GM21528 (cell line): ENCODE results near the gene ZFP2.
"Not testable (repeated sequence)": the region's sequence is repeated elsewhere in the genome, so short reads cannot be mapped to it uniquely, and the experiment has no call there.

ENCODE experiments used
- ATAC-seq: cut with Tn5 transposase; IDR thresholded peaks from one replicate; pipeline ENCODE4 v1.9.1; 2021; ENCODE audit warnings: mild to moderate bottlenecking, moderate library complexity; ENCODE audit not compliant: unreplicated experiment, low FRiP score

ZFP2 gene

DNA sequence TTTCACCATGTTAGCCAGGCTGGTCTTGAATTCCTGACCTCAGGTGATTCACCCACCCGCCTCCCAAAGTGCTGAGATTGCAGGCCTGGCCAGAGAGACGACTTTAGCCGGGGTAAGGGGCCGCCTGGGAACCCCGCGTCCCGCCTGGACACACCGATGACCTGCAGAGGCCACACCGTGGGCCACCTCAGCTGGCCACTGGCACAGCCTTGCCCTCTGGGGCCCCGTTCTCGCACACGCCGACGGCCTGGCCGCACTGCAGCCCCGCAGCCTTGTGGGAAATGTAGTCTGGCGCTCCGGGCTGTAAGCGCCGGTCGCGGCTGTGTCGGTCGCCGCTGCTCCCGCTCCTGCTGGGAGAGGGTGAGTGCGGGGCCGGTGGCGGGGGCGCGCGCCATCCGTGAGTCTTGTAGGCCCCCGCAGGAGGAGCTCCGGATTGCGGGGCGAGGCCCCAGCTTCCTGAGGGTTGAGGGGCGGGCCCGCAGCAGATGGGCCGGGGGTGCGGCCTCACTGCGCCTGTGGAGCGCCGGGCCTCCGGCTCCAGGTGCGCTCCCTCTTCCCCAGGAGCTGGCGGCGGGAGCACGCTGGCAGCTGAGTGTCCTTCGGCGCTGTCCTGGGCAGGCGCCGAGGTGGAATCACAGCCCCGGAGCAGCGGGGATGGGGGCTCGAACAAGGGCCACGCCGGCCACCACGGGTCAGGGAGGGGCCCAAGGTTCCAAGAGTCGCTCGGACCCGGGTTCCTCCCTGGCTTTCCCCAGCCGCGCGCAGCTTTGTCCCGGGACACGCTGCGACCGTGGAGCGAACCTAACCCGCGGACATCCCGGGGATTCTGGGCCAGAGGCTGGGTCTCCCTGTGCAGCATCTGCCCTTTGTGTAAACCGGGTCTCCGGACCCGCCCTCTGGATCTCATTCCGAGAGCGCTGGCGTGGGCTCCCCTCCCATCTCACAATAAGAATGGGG lies at the start of gene ZFP2:
Gene ZFP2, plus strand, starts transcription at position 299 of the 957 bp plus-strand sequence. CDS start 35,401 bp downstream, outside the sequence.
- ATAC-seq, result no peak

GRCh38 chr5:178849316-178849715 lies 46.4 kb upstream of the ZFP2 start:
- ATAC-seq, result no peak

- ATAC-seq, result no peak
Observed at GRCh38 chr5:178851951-178852350, 43.8 kb upstream of the ZFP2 start.

DNA sequence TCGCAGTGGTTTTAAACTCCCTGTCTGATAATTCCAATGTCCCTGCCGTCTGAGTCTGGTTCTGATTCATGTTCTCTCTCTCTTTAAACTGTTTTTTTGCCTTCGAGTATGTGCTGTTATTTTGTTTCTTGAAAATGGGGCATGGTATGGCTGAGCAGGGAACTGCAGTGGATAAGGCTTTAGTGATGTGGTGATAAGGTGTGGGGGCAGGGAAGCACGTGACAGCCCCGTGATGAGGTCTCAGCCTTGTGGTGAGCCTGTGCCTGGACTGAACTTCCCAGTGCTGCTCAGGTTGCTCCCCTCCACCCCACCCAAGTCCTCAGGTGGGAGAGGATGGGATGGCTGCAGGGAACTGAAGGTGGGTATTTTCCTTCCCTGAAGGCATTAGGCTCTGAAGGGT lies 41.4 kb upstream of the ZFP2 start:
- no peak for ATAC-seq

DNA sequence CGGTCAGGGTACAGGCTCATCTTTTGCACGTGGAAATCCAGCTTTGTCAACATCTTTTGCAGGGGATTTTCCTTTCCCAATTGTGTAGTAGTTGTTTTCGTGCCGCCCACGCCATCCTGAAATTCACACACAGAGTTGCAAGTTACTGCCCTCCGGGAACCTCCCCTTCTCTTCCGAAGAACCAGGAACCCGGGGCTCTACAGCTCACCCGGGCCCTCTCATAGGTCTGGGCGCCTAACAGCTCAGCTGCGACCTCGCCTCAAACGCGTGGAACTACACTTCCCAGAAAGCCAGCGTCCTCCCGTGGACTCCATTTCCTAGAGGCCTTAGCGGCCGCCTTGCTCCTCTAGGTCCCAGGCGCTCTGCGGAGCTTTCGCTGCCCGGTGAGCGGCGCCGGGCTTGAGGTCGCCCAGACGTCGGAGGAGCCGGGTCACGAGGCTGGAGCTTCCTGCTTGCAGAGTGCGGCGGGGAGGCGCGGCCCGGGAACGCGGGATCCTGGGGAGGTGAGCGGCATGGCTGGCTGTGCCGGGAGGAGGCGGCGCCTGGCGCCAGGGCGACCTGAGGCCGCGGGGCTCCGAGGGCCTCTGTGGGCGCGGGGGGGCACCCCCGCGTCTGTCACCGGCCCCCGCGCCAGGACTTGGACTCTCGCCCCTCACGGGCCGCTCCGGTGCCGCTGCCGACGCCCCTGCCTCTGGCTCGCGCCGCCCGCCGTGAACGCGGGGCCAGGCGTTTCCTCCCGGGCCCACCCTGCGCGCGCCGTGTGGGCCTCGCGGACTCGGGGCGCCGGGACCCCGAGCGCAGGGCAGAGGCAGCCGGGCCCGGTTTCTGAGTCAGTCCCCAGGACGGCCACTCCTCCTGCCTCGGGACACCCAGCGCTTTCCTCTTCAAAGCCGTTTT lies 35.8 kb upstream of the ZFP2 start, which contains the start of gene ZNF354B:
Gene ZNF354B, plus strand, starts transcription at position 329 of the 897 bp plus-strand sequence. CDS start 1,095 bp downstream, outside the sequence.
- ATAC-seq, result peak; percentile 100

- not testable (repeated sequence) for ATAC-seq
Observed at GRCh38 chr5:178860615-178861014, 35.1 kb upstream of the ZFP2 start.

- no peak for ATAC-seq
Observed at GRCh38 chr5:178861627-178862026, 34.1 kb upstream of the ZFP2 start.

GRCh38 chr5:178866946-178867345 lies 28.8 kb upstream of the ZFP2 start:
- no peak for ATAC-seq

DNA sequence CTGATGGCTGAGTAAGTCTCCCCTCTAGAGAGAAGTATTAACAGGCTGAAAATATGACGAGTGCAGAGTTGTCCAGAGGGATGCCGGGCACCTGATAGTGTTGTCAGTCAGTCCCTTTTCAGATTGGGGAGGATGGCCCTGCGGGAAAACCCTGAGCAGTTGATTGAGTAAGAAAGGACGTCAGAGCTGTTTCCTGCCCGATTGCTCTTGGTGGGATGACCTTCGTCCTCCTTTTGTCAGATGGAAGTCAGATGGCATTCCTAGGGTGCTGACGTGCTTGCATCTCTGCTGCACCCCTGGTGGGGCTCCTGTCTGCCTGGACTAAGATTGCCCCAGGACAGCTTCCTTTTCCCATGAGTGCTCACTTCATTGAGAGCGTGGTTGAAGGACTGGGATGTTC lies 26.1 kb upstream of the ZFP2 start:
- no peak for ATAC-seq

GRCh38 chr5:178870411-178870810 lies 25.3 kb upstream of the ZFP2 start:
- no peak for ATAC-seq

DNA sequence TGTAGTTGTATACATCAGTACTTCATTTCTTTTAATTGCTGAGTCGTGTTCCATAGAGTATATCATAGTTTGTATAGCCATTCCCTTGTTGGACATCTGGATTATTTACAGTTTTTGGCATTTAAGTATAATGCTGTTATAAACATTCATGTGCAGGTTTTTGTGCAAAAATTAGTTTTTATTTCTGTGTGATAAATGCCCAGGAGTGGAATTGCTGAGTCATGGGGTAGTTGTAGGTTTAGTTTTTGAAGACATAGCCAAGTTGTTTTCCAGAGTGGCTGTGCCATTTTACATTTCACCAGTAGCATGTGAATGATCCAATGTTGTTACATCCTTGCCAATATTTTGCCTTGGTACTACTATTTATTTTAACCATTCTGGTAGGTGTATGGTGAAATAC lies 23.4 kb upstream of the ZFP2 start:
- ATAC-seq, result no peak

DNA sequence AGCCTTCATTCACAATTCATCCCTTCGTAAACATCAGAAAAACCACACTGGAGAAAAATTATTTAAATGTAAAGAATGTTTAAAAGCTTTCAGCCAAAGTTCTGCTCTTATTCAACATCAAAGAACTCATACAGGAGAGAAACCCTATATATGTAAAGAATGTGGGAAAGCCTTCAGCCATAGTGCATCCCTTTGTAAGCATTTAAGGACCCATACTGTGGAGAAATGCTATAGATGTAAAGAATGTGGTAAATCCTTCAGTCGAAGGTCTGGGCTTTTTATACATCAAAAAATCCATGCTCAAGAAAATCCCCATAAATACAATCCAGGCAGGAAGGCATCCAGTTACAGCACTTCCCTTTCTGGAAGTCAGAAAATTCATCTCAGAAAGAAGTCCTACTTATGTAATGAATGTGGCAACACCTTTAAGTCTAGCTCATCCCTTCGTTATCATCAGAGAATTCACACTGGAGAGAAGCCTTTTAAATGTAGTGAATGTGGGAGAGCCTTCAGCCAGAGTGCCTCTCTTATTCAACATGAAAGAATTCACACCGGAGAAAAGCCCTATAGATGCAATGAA lies 12.5 kb upstream of the ZFP2 start:
- ATAC-seq, result not testable (repeated sequence)

DNA sequence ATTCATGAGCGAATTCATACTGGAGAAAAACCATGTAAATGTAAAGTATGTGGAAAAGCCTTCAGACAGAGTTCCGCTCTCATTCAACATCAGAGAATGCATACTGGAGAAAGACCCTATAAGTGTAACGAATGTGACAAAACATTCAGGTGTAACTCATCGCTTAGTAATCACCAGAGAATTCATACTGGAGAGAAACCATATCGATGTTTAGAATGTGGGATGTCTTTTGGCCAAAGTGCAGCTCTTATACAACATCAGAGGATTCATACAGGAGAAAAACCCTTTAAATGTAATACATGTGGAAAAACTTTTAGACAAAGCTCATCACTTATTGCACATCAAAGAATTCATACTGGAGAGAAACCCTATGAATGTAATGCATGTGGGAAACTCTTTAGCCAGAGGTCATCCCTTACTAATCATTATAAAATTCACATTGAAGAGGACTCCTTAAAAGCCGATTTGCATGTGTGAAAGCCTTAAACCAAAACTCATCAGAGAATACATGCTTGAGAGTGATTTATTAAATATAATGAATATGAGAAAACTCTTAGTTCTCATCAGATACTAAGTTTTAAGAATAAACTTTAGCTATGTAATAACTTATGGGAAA lies 11.8 kb upstream of the ZFP2 start:
- ATAC-seq, result no peak

- ATAC-seq, result no peak
Observed at GRCh38 chr5:178899289-178899688, 3.6 kb downstream of the ZFP2 start.

DNA sequence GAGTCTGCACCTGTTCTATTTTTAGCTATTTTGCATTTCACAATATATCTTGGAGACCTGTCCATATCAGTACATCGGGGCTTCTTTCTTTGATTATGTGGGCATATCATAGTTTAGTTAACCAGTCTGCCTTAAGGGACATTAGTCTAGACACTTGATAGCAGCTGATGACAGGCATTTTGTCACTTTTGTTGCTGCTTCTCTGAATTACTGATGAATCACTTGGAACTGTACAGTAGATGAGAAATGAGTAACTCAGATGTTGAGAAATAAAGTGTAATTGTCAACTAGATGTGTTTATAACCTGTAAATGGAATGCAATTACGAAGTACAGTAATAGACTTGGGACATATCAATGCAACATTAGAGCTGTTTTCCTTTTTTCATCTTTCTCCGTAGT lies 7.1 kb downstream of the ZFP2 start:
- no peak for ATAC-seq

GRCh38 chr5:178931846-178932760 lies 36.4 kb downstream of the ZFP2 start:
- ATAC-seq, result no peak

DNA sequence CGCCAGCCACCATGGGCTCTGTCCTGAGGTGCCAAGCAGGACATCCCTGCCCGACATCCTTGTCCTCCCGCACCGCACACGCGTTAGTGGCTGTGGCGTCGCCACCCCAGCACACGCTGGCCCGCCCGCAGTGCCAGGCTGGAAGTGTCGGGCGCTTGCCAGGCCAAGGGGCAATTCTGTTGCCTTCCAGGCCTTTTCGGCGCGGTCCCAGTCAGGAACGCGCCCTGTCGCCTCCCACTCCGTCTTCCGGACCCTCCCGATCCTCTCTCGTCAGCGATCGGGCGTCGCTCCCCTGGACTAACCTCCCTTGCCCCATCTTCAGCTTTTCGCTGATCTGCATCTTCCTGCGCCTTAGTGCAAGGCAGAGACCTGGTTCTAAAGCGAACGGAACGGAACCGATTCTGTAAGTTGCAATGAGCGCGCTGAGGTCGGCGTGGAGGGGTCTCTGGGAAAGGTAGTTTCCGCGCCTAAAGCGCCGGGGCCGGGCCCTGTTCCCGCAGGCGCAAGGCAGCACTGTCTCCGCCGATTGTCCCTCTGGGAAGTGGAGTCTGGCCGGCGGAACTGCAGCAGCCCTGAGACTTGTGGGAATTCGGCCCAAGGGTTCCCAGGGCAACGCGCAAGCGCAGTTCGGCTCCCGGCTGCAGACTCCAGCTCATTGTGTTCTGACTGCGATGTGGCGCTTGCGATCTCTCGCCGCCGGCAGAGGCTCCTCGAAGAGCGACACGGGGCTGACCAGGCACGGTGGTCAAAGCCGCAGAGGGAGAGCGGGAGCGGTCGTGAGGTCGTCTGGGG lies 45.1 kb downstream of the ZFP2 start, which contains the start of gene ZNF454:
Gene ZNF454, plus strand, starts transcription at position 630 of the 792 bp plus-strand sequence. CDS start 1,594 bp downstream, outside the sequence.
- ATAC-seq, result no peak

- ATAC-seq, result no peak
Observed at GRCh38 chr5:178941361-178941760, 45.6 kb downstream of the ZFP2 start.
